Measurements from ENCODE around the gene GSN. TPM values are rescaled to one million over a fixed set of nuclear protein-coding genes. Genes with fewer than 3 reads are reported as not detected.

Gene GSN
- total and polyA plus RNA-seq, 2 of the 13 experiments (the other 11 are each of a cell fraction or from before 2014, with no cell fraction given) = 294 to 307 TPM

DNA sequence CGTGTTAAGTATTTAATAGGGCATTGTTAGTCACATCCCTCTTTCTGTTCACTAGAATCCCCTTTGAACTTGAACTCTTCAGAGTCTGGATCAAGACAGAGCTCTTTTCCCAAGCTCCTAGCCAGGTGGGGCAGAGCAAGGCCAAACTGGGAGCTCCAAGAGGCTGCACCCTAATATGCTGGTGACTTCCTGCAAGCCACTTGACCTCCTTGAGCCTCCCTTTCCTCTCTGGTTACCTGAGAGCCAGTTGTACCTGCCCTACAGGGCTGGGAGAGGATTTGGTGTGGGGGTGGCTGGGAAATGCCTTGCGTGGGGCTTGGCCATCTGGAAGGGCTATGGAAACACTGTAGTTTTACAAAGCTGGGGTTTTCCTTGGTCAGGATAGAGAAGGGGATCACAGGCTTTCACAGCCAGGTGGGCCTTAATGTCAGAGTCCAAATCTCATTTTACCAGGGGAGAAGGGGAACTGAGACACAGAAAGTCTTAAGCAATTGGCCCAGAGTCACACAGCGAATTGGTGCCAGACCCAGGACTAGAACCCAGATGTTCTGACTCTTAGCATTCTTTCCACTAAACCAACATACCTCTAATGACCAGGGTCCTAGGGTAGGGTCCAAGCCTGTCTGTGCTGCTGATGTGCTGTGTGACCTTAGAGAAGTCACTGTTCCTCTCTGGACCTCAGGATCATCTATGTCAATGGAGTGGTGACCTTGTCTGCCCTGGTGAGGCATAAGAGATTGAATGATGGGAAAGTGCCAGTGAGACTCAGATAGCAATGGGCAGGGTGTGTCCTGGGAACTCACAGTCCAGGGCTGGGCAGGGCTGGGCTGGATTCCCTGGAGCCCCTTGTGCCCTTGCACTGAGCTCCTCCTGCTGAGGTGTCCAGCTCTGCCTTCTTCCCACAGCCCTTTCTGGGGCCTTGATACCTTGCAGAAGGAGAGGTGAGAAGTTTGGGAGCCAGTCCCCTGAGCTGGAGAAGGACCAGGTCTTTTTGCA is 35.8 kb downstream of the GSN start:
- Histone ChIP-seq H3K27me3 (ENCODE audit: control insufficient read depth in 1 of 2, insufficient read depth in 2 of 2, low read length in 2 of 2) (no peaks in the 10 kb centered on the region), H3K9ac (ENCODE audit: insufficient read depth, low read depth, low read length) (no peak overlapping the region), H3K9me3 (ENCODE audit: low read length) (no peaks in the 10 kb centered on the region), H3K36me3 (replicated peaks in 1 of 2; ENCODE audit: control insufficient read depth in 1 of 2, insufficient read depth in 2 of 2, low read length in 2 of 2) (peaks cover 22 to 40% of the 10 kb centered on the region in 2 experiments; a peak in 4 of 5 replicates), H2AFZ (ENCODE audit: low read length) (no peak overlapping the region), H3K4me3 (replicated peaks in 1 of 3; ENCODE audit: insufficient read depth in 1 of 3, low read depth in 2 of 3, low read length in 3 of 3) (no peak overlapping the region), H4K20me1 (ENCODE audit: insufficient read depth, low read length) (no peaks in the 10 kb centered on the region), H3K4me2 (ENCODE audit: low read depth, low read length) (0 out of 2 replicates have a peak overlapping the region, but pooled peaks have one; percentile 6), H3K79me2 (ENCODE audit: insufficient read depth, low read length) (peaks cover 11% of the 10 kb centered on the region), H3K4me1 (ENCODE audit: insufficient read depth, low read length) (peaks cover 68% of the 10 kb centered on the region), H3K27ac (ENCODE audit: extremely low read length, insufficient read depth, low read length) (no peak overlapping the region)
- in situ Hi-C loops (cut with HindIII; ENCODE audit: extremely low pct_ligation_motif_present, low pct_unique_long_range_greater_than_20kb) = no loop called here
- ATAC-seq (no peak), FAIRE-seq (no peak), DNase-seq (ENCODE audit: low spot score) (no peak)
- CTCF ChIA-PET (ENCODE audit: low intra/inter-chr PET ratio, low total read pairs) = no interaction called here
- 92% methylated on average over 3 of the region's 3 CpGs for WGBS (ENCODE audit: low lambda C conversion rate)
- no TSS peak for BruUV-seq (replicated peaks)
- intact Hi-C loops (cut with micrococcal nuclease; ENCODE audit: unreplicated experiment) = loop anchor here (2.0 kb wide), 1 partner anchor 69 kb away; no protein-coding TSS in a partner anchor
- POLR2A ChIA-PET = interaction anchor here (0.5 to 14.1 kb wide), 5 partner anchors 8 to 36 kb away, joined by 3 to 398 read pairs (median 3); partner anchors contain the start of gene GSN
- TF ChIP-seq ZSCAN29 (CRISPR knock-in tag; conservative IDR thresholded peaks at IDR 0.05) (no peak), ZMYM4 (CRISPR knock-in tag; IDR thresholded peaks at IDR 0.05) (no peak), ZNF12 (CRISPR knock-in tag; IDR thresholded peaks at IDR 0.05) (no peak), HMGXB4 (CRISPR knock-in tag; IDR thresholded peaks at IDR 0.05; ENCODE audit: borderline replicate concordance in 1 of 2, low read depth in 1 of 2) (no peak), E2F1 (CRISPR knock-in tag; IDR thresholded peaks at IDR 0.05) (no peak), USF2 (IDR thresholded peaks at IDR 0.05; ENCODE audit: low read depth, low read length) (no peak), USF2 (CRISPR knock-in tag; IDR thresholded peaks at IDR 0.05; ENCODE audit: borderline replicate concordance) (no peak), ZNF670 (CRISPR knock-in tag; IDR thresholded peaks at IDR 0.05; ENCODE audit: borderline replicate concordance) (no peak), ZFP41 (CRISPR knock-in tag; IDR thresholded peaks at IDR 0.05; ENCODE audit: borderline replicate concordance) (no peak), ATM (IDR thresholded peaks at IDR 0.05; ENCODE audit: borderline replicate concordance) (no peak), ZNF768 (CRISPR knock-in tag; IDR thresholded peaks at IDR 0.05) (peak; percentile 93), KDM2A (CRISPR knock-in tag; IDR thresholded peaks at IDR 0.05; ENCODE audit: borderline replicate concordance, low read depth) (0 out of 2 replicates have a peak, but pooled peaks have one; percentile 7), ZMYM3 (CRISPR knock-in tag; IDR thresholded peaks at IDR 0.05) (peak; percentile 67), GMEB2 (CRISPR knock-in tag; IDR thresholded peaks at IDR 0.05; ENCODE audit: low read depth) (no peak), ZNF501 (CRISPR knock-in tag; IDR thresholded peaks at IDR 0.05) (no peak)

Measured in HepG2 (cell line).